Right renal pelvis (tissue), 4 donors: ENCODE data around the gene GPR37. TPM values are rescaled to one million over a fixed set of nuclear protein-coding genes. Genes with fewer than 3 reads are reported as not detected.

Source experiments
- DNase-seq, 4 donors: peaks; one replicate each; pipeline ENCODE4 v3.0.0-alpha.2; 2013; ENCODE audit warnings: low read depth in 4 of 4, low spot score in 3 of 4, missing footprints in 1 of 4
- polyA plus RNA-seq, 4 donors: library from polyadenylated mRNA; unstranded; fragments of 120-200 nt; gene quantifications; one replicate each; pipeline ENCODE4 v1.2.1, GENCODE V29; 2013; ENCODE audit not compliant: insufficient read length in 4 of 4

The GPR37 gene
- polyA plus RNA-seq, 4 donors = 1.4 to 1.8 (median 1.8) TPM

- DNase-seq = no peak
Measured at GRCh38 chr7:124781418-124781817, 15.8 kb upstream of the GPR37 start.

- no peak for DNase-seq
Measured at GRCh38 chr7:124780608-124781007, 15.0 kb upstream of the GPR37 start.

GRCh38 chr7:124780056-124780455, 14.5 kb upstream of the GPR37 start:
- no peak for DNase-seq

- DNase-seq = no peak
Measured at GRCh38 chr7:124779620-124780019, 14.0 kb upstream of the GPR37 start.

- no peak for DNase-seq
Measured at GRCh38 chr7:124779194-124779593, 13.6 kb upstream of the GPR37 start.

GRCh38 chr7:124777268-124777667, 11.7 kb upstream of the GPR37 start:
- DNase-seq = no peak

- no peak for DNase-seq
Measured at GRCh38 chr7:124776153-124776552, 10.6 kb upstream of the GPR37 start.

- no peak for DNase-seq
Measured at GRCh38 chr7:124775422-124775821, 9.8 kb upstream of the GPR37 start.

- DNase-seq = no peak
Measured at GRCh38 chr7:124773938-124774337, 8.3 kb upstream of the GPR37 start.

GRCh38 chr7:124773339-124773738, 7.7 kb upstream of the GPR37 start:
- DNase-seq = no peak

- DNase-seq = no peak
Measured at GRCh38 chr7:124769136-124769535, 3.5 kb upstream of the GPR37 start.

- no peak for DNase-seq
Measured at GRCh38 chr7:124768525-124768924, 2.9 kb upstream of the GPR37 start.

- no peak for DNase-seq
Measured at GRCh38 chr7:124764847-124765400, 668 bp downstream of the GPR37 start.

GRCh38 chr7:124764051-124764846, 1.3 kb downstream of the GPR37 start:
- no peak for DNase-seq

- no peak for DNase-seq
Measured at GRCh38 chr7:124762611-124763143, 2.9 kb downstream of the GPR37 start.

GRCh38 chr7:124761164-124761715, 4.4 kb downstream of the GPR37 start:
- DNase-seq = no peak

GRCh38 chr7:124758327-124758726, 7.3 kb downstream of the GPR37 start:
- DNase-seq = no peak

GRCh38 chr7:124754576-124755268, 10.9 kb downstream of the GPR37 start:
- DNase-seq = no peak

GRCh38 chr7:124752310-124752709, 13.3 kb downstream of the GPR37 start:
- DNase-seq = no peak

- no peak for DNase-seq
Measured at GRCh38 chr7:124751027-124751426, 14.6 kb downstream of the GPR37 start.

GRCh38 chr7:124747072-124747471, 18.5 kb downstream of the GPR37 start:
- no peak for DNase-seq
